ENCODE measurements around the gene FAM117B. TPM values are rescaled to one million over a fixed set of nuclear protein-coding genes. Genes with fewer than 3 reads are reported as not detected.

FAM117B gene
- total and polyA plus RNA-seq, 12 donors: 0.49 to 3.9 (median 2.3) TPM

DNA sequence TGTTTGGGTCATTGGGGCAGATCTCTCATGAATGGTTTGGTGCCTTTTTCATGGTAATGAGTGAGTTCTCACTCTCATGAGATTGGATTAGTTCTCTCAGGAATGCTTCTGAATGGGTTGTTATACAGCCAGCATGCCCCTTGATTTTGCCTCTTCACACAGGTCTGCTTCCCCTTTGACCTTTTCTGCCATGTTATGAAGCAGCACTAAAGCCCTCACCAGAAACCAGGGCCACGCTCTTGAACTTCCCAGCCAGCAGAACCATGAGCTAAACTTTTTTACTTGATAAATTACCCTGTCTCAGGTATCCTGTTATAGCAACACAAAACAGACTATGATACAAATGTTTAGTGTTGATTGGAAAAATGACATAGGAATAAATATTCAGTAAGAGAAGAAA lies 179.5 kb downstream of the FAM117B start:
- H3K27me3 ChIP-seq: no peaks in the 10 kb centered on the region
- peaks cover 0 to 14% (median 0%) of the 10 kb centered on the region in 11 donors for H3K9me3 ChIP-seq
- H3K36me3 ChIP-seq: peaks cover 0 to 19% (median 0%) of the 10 kb centered on the region in 9 donors
- ATAC-seq (no peak), DNase-seq (no peak)
- no peak overlapping the region for H3K27ac ChIP-seq
- 96 to 100% methylated on average over 1 of the region's 1 CpG for WGBS, 2 donors
- H3K4me3 ChIP-seq: no peak overlapping the region
- intact Hi-C loops (cut with DNase I): no loop called here
- H3K4me1 ChIP-seq: peaks cover 0 to 21% (median 11%) of the 10 kb centered on the region in 9 donors
- TF ChIP-seq, protein P1, sequence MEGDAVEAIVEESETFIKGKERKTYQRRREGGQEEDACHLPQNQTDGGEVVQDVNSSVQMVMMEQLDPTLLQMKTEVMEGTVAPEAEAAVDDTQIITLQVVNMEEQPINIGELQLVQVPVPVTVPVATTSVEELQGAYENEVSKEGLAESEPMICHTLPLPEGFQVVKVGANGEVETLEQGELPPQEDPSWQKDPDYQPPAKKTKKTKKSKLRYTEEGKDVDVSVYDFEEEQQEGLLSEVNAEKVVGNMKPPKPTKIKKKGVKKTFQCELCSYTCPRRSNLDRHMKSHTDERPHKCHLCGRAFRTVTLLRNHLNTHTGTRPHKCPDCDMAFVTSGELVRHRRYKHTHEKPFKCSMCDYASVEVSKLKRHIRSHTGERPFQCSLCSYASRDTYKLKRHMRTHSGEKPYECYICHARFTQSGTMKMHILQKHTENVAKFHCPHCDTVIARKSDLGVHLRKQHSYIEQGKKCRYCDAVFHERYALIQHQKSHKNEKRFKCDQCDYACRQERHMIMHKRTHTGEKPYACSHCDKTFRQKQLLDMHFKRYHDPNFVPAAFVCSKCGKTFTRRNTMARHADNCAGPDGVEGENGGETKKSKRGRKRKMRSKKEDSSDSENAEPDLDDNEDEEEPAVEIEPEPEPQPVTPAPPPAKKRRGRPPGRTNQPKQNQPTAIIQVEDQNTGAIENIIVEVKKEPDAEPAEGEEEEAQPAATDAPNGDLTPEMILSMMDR (IDR thresholded peaks at IDR 0.05): no peak

DNA sequence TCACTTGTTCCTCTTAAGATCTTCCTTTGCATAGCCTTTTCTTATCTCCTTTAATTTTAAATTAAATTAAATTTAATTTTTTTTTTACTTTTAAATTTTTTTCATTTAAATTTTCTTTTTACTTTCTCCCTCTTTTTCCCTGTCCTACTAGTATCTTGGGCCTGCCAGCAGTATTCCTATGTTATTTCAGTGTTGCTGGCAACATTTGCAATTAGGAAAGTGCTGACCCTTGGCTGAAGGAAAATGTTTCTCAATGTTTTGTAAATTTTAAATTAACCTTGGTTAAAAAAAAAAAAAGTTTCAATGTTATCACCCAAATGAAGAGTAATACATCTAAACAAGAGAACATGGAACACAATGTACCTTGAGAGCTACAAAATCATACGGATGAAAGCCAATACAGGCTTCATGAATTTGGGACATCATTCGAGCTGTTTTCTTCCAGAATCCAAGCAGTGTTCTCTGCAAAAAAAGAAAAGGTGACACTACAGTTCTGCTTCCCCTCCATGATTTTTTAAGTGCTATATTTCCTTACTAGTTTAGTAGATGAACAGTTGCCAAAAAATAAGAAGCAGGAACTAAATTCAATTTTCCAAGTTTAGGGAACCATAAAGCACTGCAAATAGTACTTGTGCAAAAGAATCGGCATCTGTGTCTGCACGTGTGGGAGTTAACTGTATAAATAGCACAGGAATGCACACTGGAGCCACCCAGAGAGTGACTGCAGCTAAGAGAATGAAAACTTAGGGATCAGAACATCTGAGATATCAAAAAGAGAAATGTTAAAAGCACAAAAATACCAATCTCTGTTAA lies 181.0 kb downstream of the FAM117B start:
- intact Hi-C loops (cut with DNase I): no loop called here
- 18% methylated on average over 4 of the region's 4 CpGs for WGBS, 2 donors

DNA sequence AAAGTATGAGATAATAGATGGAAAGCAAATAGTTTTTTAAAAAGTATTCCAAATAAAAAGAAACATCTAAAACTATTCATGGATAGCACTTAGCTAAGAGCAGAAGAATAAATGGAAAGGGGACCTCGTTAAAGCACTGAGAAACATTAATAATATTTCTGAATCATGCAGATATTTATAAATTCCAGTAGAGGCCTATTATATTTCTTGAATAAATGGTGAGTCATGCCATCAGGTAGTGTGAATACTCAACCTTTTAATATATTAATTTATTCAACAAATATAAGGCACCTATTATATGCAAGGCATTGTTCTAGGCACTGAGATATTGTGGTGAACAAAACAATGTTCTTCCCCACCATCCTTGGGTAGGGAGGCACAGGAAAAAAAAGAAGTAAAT lies 183.0 kb downstream of the FAM117B start:
- WGBS, 2 donors: 85 to 97% methylated on average over 1 of the region's 1 CpG
- ATAC-seq (no peak), DNase-seq (no peak)
- Histone ChIP-seq H3K4me1 (peaks cover 0 to 21% (median 11%) of the 10 kb centered on the region in 9 donors), H3K4me3 (no peak overlapping the region), H3K36me3 (peaks cover 0 to 8% (median 0%) of the 10 kb centered on the region in 9 donors), H3K27me3 (no peaks in the 10 kb centered on the region), H3K9me3 (no peaks in the 10 kb centered on the region), H3K27ac (no peak overlapping the region)
- intact Hi-C loops (cut with DNase I): no loop called here
- TF ChIP-seq, protein P1 (IDR thresholded peaks at IDR 0.05): no peak

More for the DNA sequence above, 181.0 kb downstream of the FAM117B start:
- ATAC-seq (peak in 5 of 8 donors; percentile 69 to 89 (median 76)), DNase-seq (no peak)
- TF ChIP-seq, protein P1 (IDR thresholded peaks at IDR 0.05): no peak
- Histone ChIP-seq H3K9me3 (peaks cover 0 to 5% (median 0%) of the 10 kb centered on the region in 11 donors), H3K4me1 (peaks cover 0 to 21% (median 11%) of the 10 kb centered on the region in 9 donors), H3K36me3 (peaks cover 0 to 14% (median 0%) of the 10 kb centered on the region in 9 donors), H3K4me3 (peak overlapping the region in 1 of 10 donors; percentile 1), H3K27ac (peak overlapping the region in 5 of 10 donors; percentile 5 to 41 (median 22)), H3K27me3 (no peaks in the 10 kb centered on the region)

DNA sequence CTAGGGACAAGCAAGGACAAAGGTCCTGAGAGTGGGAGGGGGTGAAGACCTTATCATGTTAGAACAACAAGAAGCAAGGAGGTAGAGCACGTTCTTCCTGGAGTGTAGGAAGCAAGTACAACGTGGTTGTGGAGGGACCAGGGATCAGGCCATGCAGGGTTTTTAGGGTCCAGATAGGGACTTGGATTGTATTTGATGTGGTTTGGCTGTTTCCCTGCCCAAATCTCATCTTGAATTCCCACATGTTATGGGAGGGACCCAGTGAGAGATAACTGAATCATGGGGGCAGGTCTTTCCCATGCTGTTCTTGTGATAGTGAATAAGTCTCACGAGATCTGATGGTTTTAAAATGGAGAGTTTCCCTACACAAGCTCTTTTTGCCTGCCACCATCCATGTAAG lies 183.6 kb downstream of the FAM117B start:
- Histone ChIP-seq H3K27me3 (no peaks in the 10 kb centered on the region), H3K27ac (no peak overlapping the region), H3K4me3 (no peak overlapping the region), H3K36me3 (peaks cover 0 to 8% (median 0%) of the 10 kb centered on the region in 9 donors), H3K4me1 (peaks cover 0 to 21% (median 11%) of the 10 kb centered on the region in 9 donors), H3K9me3 (no peaks in the 10 kb centered on the region)
- ATAC-seq (no peak), DNase-seq (no peak)
- intact Hi-C loops (cut with DNase I): no loop called here
- TF ChIP-seq, protein P1 (IDR thresholded peaks at IDR 0.05): no peak
- 72 to 78% methylated on average over 3 of the region's 3 CpGs for WGBS, 2 donors

Other genes starting within 250 kb of the FAM117B start
- 10 to 100 TPM in 2 of 10 donors, 1 to 10 TPM in 8; 4.9 to 12.1 (median 7.1) TPM for gene ICA1L, start 236.8 kb downstream of the FAM117B start, total RNA-seq
- gene ICA1L, start 236.8 kb downstream of the FAM117B start, polyA plus RNA-seq: 1 to 10 TPM in 1 of 2 donors, under 1 TPM in 1; 0.81 to 4.3 TPM

Data from heart right ventricle (tissue), 16 donors.